Stimulated activated CD8-positive, alpha-beta memory T cell treated with anti-CD3 and anti-CD28 coated beads, Interleukin-7, amount 100 ng/mL, for 24 hours (primary cell): ENCODE data around the gene EFCAB5.
"Not testable (repeated sequence)": the region's sequence is repeated elsewhere in the genome, so short reads cannot be mapped to it uniquely, and the experiment has no call there.

Experiments
- DNase-seq: peaks from one replicate; pipeline ENCODE4 v3.0.0-alpha.2; 2020; ENCODE audit warnings: low read depth

EFCAB5 gene

DNA sequence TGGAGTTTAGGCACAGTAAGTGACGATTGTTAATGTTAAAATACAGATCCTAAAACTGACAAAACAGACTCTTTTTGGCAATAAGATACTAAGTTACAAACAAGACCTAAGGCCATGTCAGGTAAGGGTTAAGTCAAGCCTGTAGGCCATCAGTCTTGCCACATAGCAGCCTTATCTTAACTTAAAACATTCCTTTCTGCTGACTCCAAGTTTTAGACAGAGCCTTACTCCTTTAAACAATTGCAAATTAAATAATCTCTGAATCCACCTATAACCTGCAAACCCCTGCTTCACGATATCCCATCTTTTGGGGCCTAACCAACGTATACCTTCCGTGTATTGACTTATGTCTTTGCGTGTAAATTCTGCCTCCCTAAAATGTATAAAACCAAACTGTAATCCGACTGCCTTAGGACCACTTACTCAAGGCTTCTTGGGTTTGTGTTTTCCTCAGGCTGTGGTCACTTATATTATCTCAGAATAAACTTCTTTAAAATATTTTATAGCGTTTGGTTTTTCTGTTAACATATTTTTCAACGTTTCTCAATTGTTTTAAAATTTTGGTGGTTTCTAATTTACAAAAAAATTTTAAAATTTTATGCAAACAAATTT lies 64.4 kb downstream of the EFCAB5 start:
- DNase-seq = no peak

DNA sequence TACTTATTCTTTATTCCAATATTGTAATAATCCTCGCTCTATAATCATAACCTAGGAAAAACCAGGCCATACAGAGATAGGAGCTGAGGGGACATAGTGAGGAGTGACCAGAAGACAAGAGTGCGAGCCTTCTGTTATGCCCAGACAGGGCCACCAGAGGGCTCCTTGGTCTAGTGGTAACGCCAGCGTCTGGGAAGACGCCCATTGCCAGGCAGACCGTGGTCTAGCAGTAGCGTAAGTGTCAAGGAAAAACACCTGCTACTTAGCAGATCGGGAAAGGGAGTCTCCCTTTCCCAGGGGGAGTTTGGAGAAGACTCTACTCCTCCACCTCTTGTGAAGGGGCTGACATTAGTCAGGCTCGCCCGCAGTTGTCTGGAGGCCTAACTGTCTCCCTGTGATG lies 70.5 kb downstream of the EFCAB5 start:
- not testable (repeated sequence) for DNase-seq

DNA sequence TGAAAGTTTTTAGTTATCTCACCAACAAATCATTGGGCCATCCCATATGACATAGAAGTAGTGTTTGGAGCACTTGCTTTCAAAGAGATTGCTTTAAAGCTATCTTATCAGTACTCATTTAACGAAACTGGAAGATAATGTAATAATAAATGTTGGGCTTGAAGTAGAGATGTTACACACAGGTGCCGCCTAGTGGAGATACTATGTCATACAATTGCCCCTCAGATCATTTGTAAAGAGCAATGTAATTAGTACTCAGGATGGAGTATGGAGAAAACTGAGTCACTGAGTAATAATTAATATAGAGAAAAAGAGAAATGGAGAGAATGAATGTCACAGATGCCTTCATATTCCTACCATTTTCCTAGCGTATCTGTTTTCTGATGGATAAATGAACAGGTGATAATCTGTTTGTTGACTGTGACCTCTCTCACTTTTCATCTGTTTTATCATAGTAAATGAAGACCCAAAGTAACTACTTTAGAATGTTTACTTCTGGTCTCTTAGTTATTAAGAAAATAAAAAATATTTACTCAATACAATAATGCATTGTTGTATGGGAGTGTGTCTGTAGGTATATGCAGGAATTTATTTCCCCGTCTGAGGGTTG lies 80.4 kb downstream of the EFCAB5 start:
- no peak for DNase-seq

- DNase-seq = not testable (repeated sequence)
These were observed 83.9 kb downstream of the EFCAB5 start for GRCh38 chr17:30025325-30025724.

DNA sequence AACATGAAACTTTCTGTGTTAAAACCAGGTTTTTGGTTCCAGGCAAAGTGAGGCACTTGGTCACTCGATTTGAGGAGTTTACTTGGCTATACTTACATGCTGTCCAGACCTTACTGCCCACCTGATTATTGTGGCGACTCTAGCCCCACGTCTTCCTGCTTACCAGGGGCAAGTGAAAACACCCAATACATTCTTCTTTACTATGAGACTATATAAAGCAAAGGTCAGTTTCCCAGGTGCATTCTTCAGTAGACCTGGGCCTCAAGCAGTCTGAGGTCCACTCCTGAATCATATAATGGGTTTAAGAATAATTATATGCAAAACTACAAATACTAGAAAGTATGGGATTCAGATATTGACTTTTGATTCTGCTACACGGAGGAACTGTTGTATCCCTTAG lies 86.2 kb downstream of the EFCAB5 start:
- DNase-seq = no peak

GRCh38 chr17:30031214-30031869 lies 89.9 kb downstream of the EFCAB5 start:
- DNase-seq = no peak

DNA sequence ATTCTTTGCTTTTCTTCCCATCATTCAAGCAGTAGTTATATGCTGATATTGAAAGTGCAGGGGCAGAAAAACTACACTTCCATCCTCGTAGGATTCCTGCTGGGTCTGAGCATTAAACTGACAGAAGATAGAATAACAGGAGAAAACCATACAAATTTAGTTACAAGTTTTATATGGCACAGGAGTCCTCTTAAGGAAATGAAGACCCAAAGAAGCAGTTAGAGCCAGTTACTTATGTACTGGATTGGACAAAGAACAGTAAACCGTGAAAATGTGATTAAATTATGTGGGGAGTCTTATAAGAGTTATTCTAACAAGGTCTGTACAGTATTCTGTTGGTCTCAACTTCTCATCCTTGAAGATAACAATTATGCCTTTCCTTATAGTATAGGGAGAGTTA lies 93.9 kb downstream of the EFCAB5 start:
- no peak for DNase-seq

DNA sequence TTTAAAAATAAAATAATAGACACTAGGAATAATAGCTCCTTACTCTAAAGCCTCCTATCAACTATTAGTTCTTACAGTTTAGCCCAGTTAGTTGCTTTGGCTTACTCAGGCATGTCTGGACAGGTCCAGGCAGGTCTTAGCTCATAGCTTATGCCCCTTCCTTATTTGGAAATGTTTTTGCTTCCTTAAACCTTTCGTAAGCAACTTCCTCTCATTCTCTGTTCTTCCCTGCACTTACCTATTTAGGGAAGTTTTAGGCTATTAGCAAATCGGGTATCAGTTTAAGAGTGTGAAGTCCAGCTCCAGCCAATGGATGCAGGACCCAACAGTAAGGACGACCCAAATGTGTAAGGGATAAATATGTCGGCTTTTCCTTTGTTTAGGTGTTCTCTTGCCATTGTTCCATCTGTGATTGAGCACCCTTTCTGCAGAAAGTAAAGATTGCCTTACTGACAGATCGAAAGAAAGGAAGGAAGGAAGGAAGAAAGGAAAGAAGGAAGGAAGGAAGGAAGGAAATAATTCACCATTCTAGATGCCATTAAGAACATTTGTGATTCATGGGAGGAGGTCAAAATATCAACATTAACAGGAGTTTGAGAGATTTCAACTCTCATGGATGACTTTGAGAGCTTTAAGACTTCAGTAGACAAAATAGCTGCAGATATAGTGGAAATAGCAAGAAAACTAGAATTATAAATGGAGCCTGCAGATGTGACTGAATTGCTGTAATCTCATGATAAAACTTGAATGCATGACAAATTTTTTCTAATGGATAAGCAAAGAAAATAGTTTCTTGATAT lies 99.5 kb downstream of the EFCAB5 start:
- not testable (repeated sequence) for DNase-seq

GRCh38 chr17:30041551-30041950 lies 100.1 kb downstream of the EFCAB5 start:
- DNase-seq = no peak

- DNase-seq = no peak
These were observed 120.9 kb downstream of the EFCAB5 start for GRCh38 chr17:30062372-30062771.

DNA sequence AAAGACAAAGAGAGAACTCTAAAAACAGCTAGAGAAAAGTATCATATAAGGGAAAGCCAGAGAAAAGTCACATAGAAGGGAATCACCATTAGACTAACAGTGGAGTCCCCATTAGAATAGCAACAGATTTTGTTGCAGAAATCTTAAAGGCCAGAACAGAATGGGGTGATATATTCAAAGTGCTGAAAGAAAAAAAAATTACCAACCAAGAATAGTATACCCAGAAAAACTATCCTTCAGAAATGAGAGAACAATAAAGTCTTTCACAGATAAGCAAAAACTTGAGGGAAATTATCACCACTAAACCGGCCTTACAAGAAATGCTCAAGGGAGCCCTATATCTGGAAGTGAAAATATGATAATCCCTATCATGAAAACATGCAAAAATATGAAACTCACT lies 123.3 kb downstream of the EFCAB5 start:
- no peak for DNase-seq

DNA sequence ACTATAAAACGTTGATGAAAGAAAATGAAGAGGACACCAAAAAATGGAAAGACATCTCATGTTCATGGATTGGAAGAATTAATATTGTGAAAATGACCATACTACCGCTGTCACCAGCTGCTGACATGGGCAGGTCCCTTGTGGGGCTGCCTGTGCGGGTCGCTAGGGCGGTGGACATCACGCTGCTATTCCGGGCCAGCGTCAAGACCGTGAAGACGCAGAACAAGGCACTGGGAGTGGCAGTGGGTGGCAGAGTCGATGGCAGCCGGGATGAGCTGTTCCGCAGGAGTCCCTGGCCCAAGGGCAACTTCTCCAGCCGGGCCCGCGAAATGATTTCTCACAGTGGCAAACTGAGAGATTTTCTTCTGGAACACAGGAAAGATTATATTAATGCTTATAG lies 127.0 kb downstream of the EFCAB5 start:
- no peak for DNase-seq

DNA sequence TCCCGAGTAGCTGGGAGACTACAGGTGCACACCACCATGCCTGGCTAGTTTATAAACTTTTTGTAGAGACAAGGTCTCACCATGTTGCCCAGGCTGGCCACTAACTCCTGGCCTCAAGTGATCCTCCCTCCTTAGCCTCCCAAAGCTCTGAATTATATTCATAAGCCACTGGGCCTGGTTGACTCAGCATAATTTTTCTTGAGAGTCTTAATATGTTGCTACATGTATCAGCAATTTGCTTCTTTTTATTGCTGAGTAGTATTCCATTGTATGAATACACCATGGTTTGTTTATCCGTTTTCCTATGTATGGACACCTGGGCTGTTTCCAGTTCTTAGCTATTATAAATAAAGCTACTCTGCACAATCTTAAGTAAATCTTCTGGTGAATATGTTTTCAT lies 132.8 kb downstream of the EFCAB5 start:
- DNase-seq = no peak

- no peak for DNase-seq
These were observed 133.3 kb downstream of the EFCAB5 start for GRCh38 chr17:30074730-30075129.

- DNase-seq = no peak
These were observed 141.3 kb downstream of the EFCAB5 start for GRCh38 chr17:30082773-30083172.

- no peak for DNase-seq
These were observed 143.4 kb downstream of the EFCAB5 start for GRCh38 chr17:30084788-30085187.

DNA sequence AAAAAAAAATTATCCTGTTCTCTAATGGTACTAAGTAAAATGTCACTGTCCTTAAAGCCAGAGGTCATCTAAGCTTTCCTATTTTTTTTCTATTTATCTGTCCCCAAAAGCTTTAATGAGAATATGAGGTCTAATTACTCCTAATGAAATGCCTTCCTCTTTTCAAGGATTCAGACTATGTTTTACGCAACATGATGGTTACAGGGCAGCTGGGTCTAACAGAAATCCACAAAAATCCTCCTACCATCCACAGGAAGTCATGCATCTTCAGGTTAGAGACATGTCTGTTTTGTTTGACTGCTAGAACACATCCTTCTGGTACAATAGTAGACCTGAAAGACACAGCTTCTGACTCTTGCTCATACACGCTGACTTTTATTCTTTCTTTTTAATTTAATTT lies 145.5 kb downstream of the EFCAB5 start:
- DNase-seq = no peak

- DNase-seq = not testable (repeated sequence)
These were observed 146.0 kb downstream of the EFCAB5 start for GRCh38 chr17:30087431-30087830.

GRCh38 chr17:30091121-30091670 lies 149.8 kb downstream of the EFCAB5 start:
- no peak for DNase-seq

DNA sequence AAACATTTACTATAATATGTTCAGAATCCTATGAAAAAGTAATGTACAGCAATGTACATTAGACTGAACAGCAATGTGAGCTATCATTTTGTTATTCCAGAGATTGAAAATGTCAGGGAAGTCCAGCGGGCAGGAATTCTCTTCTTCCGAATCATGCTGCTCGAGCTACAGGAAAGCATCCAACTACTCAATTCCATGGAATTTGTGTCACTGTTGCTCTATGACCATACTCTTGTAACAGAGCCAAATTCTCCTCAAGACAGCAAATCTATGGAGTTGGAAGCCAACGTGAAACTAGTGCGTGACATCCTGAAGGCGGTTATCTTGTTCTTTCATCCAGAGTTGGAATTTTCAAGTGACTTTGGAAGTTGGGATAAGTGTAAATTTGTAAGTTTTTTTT lies 150.3 kb downstream of the EFCAB5 start:
- no peak for DNase-seq

DNA sequence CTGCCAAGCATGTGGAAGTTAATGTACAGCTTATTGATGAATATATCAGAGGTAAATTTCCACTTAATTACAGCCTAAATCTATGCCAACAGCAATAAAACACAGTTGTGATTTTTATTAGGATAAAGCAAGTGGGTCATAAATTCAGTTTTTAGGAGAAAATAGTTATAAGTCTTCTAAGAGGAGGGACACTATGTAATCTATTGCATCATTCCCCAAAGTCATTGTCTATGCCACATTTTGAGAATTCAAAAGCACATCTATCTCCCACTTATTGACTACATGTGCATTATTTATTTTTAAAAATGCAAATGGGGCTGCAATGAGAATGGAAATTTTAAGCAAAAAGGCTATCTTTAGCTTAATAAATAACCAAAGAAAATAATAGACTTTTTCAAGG lies 151.5 kb downstream of the EFCAB5 start:
- DNase-seq = no peak

DNA sequence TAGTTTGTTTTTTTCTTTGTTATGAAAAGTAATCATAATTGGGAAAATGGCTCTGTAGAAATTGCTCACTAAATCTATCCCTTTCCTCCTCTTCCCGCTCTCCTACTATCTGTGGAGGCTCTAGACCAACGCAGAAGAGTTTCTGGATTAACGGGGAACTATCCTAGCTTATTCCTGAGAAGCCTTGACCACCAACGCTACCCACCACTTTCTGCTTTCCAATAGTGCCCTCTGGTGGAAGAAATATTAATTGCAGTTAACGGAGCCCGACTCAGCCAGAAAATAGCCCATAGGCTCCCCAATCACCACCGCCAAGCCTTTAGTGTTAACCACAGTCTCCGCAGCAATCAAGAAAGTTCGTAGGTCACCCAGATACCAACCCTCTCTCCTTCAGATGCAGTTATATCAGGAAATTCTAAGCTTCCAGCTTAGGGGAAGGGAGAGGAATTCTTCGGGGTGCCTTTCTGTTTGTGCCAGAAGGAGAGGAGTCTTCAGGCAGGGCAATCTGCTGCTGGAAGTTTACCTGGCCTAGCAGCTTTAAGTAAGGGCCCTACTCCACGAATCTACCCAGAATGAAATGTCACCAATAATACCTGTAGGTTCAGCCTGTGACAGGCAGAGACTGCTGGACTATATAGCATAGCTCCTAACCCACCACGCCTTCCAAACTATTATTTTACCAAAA lies 152.2 kb downstream of the EFCAB5 start:
- DNase-seq = no peak
